SK-N-SH (cell line): ENCODE results near the gene EHBP1L1. TPM values are rescaled to one million over a fixed set of nuclear protein-coding genes. Genes with fewer than 3 reads are reported as not detected.

Source experiments
- CTCF ChIA-PET: fragments of 300-600, 350-600 bp; formaldehyde crosslinking; extraction: SDS; loops from one replicate; lab custom pipeline; 2021; lab: Yijun Ruan, JAX
- POLR2A ChIA-PET: fragments of 350-600 bp; sonication (Branson Sonifier 250); formaldehyde crosslinking; extraction: SDS; loops from one replicate; lab custom pipeline; 2020; ENCODE audit warnings: antibody characterized with exemption, inconsistent platforms; lab: Yijun Ruan, JAX
- DNase-seq: peaks from one replicate; pipeline ENCODE4 v3.0.0; 2012
- H2AFZ ChIP-seq: fragments of 200-600 bp; sonication (generic); 2 replicates; pipeline ENCODE4 v1.8.1; 2016; ENCODE audit warnings: antibody characterized with exemption, mild to moderate bottlenecking, low read depth
- H3F3A ChIP-seq: fragments of 200-600 bp; sonication (generic); replicated peaks from 2 replicates; pipeline ENCODE3; 2016; ENCODE audit warnings: antibody characterized with exemption, mild to moderate bottlenecking; ENCODE audit not compliant: insufficient read depth
- H3K27ac ChIP-seq, 2 experiments: fragments of 200-500 bp in 1 of 2; fragments of 200-600 bp in 1 of 2; sonication (Bioruptor generic) in 1 of 2; sonication (generic), shearing (Covaris generic) in 1 of 2; 2 replicates each; pipeline versions ENCODE4 v1.5.1 to v1.6.1; 2014 to 2016; ENCODE audit warnings: low read depth in 2 of 2, inconsistent platforms in 1 of 2, low read length in 1 of 2, mild to moderate bottlenecking in 1 of 2, mixed read lengths in 1 of 2
- H3K27me3 ChIP-seq: fragments of 200-600 bp; sonication (generic), shearing (Covaris generic); 2 replicates; pipeline ENCODE4 v1.6.1; 2016; ENCODE audit warnings: mixed run types; ENCODE audit not compliant: insufficient read depth
- H3K36me3 ChIP-seq, 2 experiments: fragments of 200-500 bp in 1 of 2; fragments of 200-600 bp in 1 of 2; sonication (Bioruptor generic) in 1 of 2; sonication (generic) in 1 of 2; replicated peaks in 1 of 2; 2 replicates each; pipeline versions ENCODE3 to v1.5.1; 2014 to 2016; ENCODE audit warnings: low read length in 1 of 2, mild to moderate bottlenecking in 1 of 2; ENCODE audit not compliant: insufficient read depth in 2 of 2, control insufficient read depth in 1 of 2
- H3K4me1 ChIP-seq, 2 experiments: fragments of 200-500 bp in 1 of 2; fragments of 200-600 bp in 1 of 2; sonication (Bioruptor generic) in 1 of 2; sonication (generic), shearing (Covaris generic) in 1 of 2; 2 replicates each; pipeline versions ENCODE4 v1.5.1 to v1.6.1; 2014 to 2016; ENCODE audit warnings: low read depth in 1 of 2, low read length in 1 of 2, mixed run types in 1 of 2; ENCODE audit not compliant: insufficient read depth in 2 of 2, control insufficient read depth in 1 of 2
- H3K4me2 ChIP-seq: fragments of 200-600 bp; sonication (generic), shearing (Covaris generic); 2 replicates; pipeline ENCODE4 v1.6.1; 2017; ENCODE audit warnings: mixed run types
- H3K4me3 ChIP-seq, 2 experiments: fragments of 200-500 bp in 1 of 2; fragments of 200-600 bp in 1 of 2; sonication (Bioruptor generic) in 1 of 2; sonication (generic), shearing (Covaris generic) in 1 of 2; 2 replicates each; pipeline versions ENCODE4 v1.5.1 to v1.8.1; 2014 to 2016; ENCODE audit warnings: low read depth in 2 of 2, inconsistent platforms in 1 of 2, low read length in 1 of 2, mild to moderate bottlenecking in 1 of 2, mixed read lengths in 1 of 2, moderate library complexity in 1 of 2
- H3K79me2 ChIP-seq: fragments of 200-600 bp; sonication (generic); 2 replicates; pipeline ENCODE4 v1.8.1; 2017; ENCODE audit warnings: mild to moderate bottlenecking; ENCODE audit not compliant: insufficient read depth
- H3K9ac ChIP-seq: fragments of 200-600 bp; sonication (generic); 2 replicates; pipeline ENCODE4 v1.6.1; 2017; ENCODE audit warnings: mixed run types
- H3K9me2 ChIP-seq: fragments of 200-600 bp; sonication (generic); 2 replicates; pipeline ENCODE4 v1.6.1; 2017; ENCODE audit warnings: mixed run types
- H3K9me3 ChIP-seq: fragments of 200-600 bp; sonication (generic); 2 replicates; pipeline ENCODE4 v1.6.1; 2017; ENCODE audit warnings: mixed run types, mild to moderate bottlenecking, moderate library complexity
- H4K20me1 ChIP-seq: fragments of 200-600 bp; sonication (generic); 2 replicates; pipeline ENCODE4 v1.6.1; 2017; ENCODE audit warnings: mild to moderate bottlenecking, mixed run types; ENCODE audit not compliant: insufficient read depth
- CHD2 ChIP-seq: fragments of 150-350 bp; IDR thresholded peaks from 2 replicates; pipeline ENCODE4 v1.6.1; 2018; ENCODE audit warnings: low read length; ENCODE audit not compliant: partially characterized antibody
- ELF1 ChIP-seq: IDR thresholded peaks from 2 replicates; pipeline ENCODE4 v1.4.0; 2012
- EZH2phosphoT487 ChIP-seq: fragments of 200-600 bp; sonication (generic); IDR thresholded peaks from 2 replicates; pipeline ENCODE4 v1.6.1; 2017; ENCODE audit warnings: low read depth, mixed run types, mild to moderate bottlenecking, antibody characterized with exemption, moderate library complexity, borderline replicate concordance
- FOXJ3 ChIP-seq: sonication (generic); formaldehyde crosslinking; IDR thresholded peaks from 2 replicates; pipeline ENCODE4 v1.5.1; 2020; ENCODE audit warnings: mild to moderate bottlenecking, missing genetic modification reagents
- GATA2 ChIP-seq: sonication (generic); formaldehyde crosslinking; IDR thresholded peaks from 2 replicates; pipeline ENCODE4 v1.5.0; 2020; ENCODE audit warnings: mild to moderate bottlenecking, missing genetic modification reagents
- IRF3 ChIP-seq: fragments of 150-350 bp; IDR thresholded peaks from 2 replicates; pipeline ENCODE4 v1.6.1; 2016; ENCODE audit warnings: mild to moderate bottlenecking, low read depth, low read length
- MAX ChIP-seq: IDR thresholded peaks from 2 replicates; pipeline ENCODE4 v1.4.0; 2012; ENCODE audit warnings: low read depth
- MEF2A ChIP-seq: IDR thresholded peaks from 2 replicates; pipeline ENCODE4 v1.4.0; 2012; ENCODE audit warnings: low read depth, borderline replicate concordance
- MXI1 ChIP-seq: IDR thresholded peaks from 2 replicates; pipeline ENCODE4 v1.6.1; 2012; ENCODE audit warnings: mild to moderate bottlenecking, low read depth, low read length, improper control_type of control experiment
- PBX3 ChIP-seq: IDR thresholded peaks from 2 replicates; pipeline ENCODE4; 2012
- RAD21 ChIP-seq: IDR thresholded peaks from 2 replicates; pipeline ENCODE4 v1.6.1; 2012; ENCODE audit warnings: mild to moderate bottlenecking, low read length
- RCOR1 ChIP-seq: fragments of 150-350 bp; IDR thresholded peaks from 2 replicates; pipeline ENCODE4 v1.6.1; 2017; ENCODE audit warnings: antibody characterized with exemption, low read length
- REST ChIP-seq: IDR thresholded peaks from 2 replicates; pipeline ENCODE4 v1.6.1; 2012; ENCODE audit warnings: mild to moderate bottlenecking, low read depth, low read length, moderate library complexity
- RFX5 ChIP-seq: IDR thresholded peaks from 2 replicates; pipeline ENCODE4 v1.6.1; 2012; ENCODE audit warnings: mild to moderate bottlenecking, improper control_type of control experiment, low read length
- RXRA ChIP-seq: IDR thresholded peaks from 2 replicates; pipeline ENCODE4 v1.4.0; 2012; ENCODE audit warnings: low read depth, mild to moderate bottlenecking, borderline replicate concordance
- SMC3 ChIP-seq: IDR thresholded peaks from 2 replicates; pipeline ENCODE4 v1.6.1; 2012; ENCODE audit warnings: low read depth, low read length, improper control_type of control experiment
- TAF1 ChIP-seq: IDR thresholded peaks from 2 replicates; pipeline ENCODE4 v1.6.1; 2012; ENCODE audit warnings: low read depth, mild to moderate bottlenecking, low read length, moderate library complexity, borderline replicate concordance
- TCF12 ChIP-seq: IDR thresholded peaks from 2 replicates; pipeline ENCODE4 v1.4.0; 2012
- USF1 ChIP-seq: IDR thresholded peaks from 2 replicates; pipeline ENCODE4 v1.4.0; 2012; ENCODE audit warnings: low read depth, borderline replicate concordance
- WGBS: methylation state at CpG from one replicate; pipeline ENCODE4 v1.1.6; 2017; ENCODE audit warnings: low lambda C conversion rate; 5-methylcytosine and 5-hydroxymethylcytosine counted together
- polyA plus RNA-seq, 3 experiments: library from polyadenylated mRNA; depleted of rRNA; stranded (reverse); fragments of >200 nt; gene quantifications; 2 replicates each; pipeline ENCODE4 v1.2.3, GENCODE V29; 2012
- TF ChIP-seq, protein P1 (sequence below): fragments of 200-600 bp; sonication (generic); IDR thresholded peaks from 2 replicates; pipeline ENCODE4 v1.6.1; 2017; ENCODE audit warnings: antibody characterized with exemption, mild to moderate bottlenecking, moderate library complexity

The EHBP1L1 gene
- polyA plus RNA-seq, 1 of the 3 experiments (the other 2 are of a cell fraction) = 48.7 TPM

- TF ChIP-seq PBX3 (no peak), SMC3 (no peak), USF1 (no peak), TCF12 (no peak), RXRA (no peak), RFX5 (no peak), MEF2A (no peak)
These were observed 44.8 kb downstream of the EHBP1L1 start (continued) for GRCh38 chr11:65620666-65621065.

DNA sequence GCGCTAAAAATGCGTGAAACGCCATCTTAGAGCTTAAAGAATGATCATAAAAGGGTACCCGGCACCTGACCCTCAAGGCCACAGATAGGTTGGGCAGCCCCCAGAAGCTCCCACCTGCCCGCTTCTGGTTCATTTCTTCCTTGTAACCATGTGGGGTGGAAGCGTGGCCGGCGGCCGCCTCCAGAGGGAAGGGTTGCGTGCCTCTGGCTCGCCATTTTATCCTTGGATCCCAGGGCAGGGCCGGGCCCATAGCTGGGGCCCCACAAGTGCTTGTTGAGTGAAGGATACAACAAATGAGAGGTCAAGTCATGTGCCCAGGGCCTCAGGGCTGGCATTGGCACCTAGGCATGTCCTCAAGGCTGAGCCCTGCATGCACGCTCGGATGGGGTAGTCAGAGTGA, 45.6 kb downstream of the EHBP1L1 start:
- ChIA-PET CTCF (interaction anchor here (0.6 to 1.0 kb wide), 2 partner anchors 17 to 80 kb away, joined by 3 read pairs; partner anchors contain the start of gene SIPA1), POLR2A (no interaction called here)
- H3K9ac ChIP-seq = no peak overlapping the region
- H2AFZ ChIP-seq = no peak overlapping the region
- peaks cover 16 to 85% of the 10 kb centered on the region in 2 experiments for H3K36me3 ChIP-seq
- 99% methylated on average over 14 of the region's 14 CpGs for WGBS
- H3K27me3 ChIP-seq = no peaks in the 10 kb centered on the region
- H3K4me1 ChIP-seq = peaks cover 0 to 11% of the 10 kb centered on the region in 2 experiments; a peak in 1 of 4 replicates
- no peaks in the 10 kb centered on the region for H3K9me3 ChIP-seq
- H3K27ac ChIP-seq = no peak overlapping the region
- no peak overlapping the region for H3K4me3 ChIP-seq
- H3K9me2 ChIP-seq = no peaks in the 10 kb centered on the region
- H4K20me1 ChIP-seq = peaks cover 21% of the 10 kb centered on the region
- no peak overlapping the region for H3K4me2 ChIP-seq
- no peak for DNase-seq
- H3K79me2 ChIP-seq = peaks cover 50% of the 10 kb centered on the region
- peaks cover 4% of the 10 kb centered on the region for H3F3A ChIP-seq
- TF ChIP-seq RAD21 = no peak
- TF ChIP-seq GATA2 (CRISPR knock-in tag) = no peak
- TF ChIP-seq MAX = no peak
- TF ChIP-seq REST = no peak
- TF ChIP-seq RCOR1 = no peak
- TF ChIP-seq, protein P1, sequence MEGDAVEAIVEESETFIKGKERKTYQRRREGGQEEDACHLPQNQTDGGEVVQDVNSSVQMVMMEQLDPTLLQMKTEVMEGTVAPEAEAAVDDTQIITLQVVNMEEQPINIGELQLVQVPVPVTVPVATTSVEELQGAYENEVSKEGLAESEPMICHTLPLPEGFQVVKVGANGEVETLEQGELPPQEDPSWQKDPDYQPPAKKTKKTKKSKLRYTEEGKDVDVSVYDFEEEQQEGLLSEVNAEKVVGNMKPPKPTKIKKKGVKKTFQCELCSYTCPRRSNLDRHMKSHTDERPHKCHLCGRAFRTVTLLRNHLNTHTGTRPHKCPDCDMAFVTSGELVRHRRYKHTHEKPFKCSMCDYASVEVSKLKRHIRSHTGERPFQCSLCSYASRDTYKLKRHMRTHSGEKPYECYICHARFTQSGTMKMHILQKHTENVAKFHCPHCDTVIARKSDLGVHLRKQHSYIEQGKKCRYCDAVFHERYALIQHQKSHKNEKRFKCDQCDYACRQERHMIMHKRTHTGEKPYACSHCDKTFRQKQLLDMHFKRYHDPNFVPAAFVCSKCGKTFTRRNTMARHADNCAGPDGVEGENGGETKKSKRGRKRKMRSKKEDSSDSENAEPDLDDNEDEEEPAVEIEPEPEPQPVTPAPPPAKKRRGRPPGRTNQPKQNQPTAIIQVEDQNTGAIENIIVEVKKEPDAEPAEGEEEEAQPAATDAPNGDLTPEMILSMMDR = no peak
- no peak for TF ChIP-seq USF1
- no peak for TF ChIP-seq CHD2
- TF ChIP-seq SMC3 = no peak
- TF ChIP-seq TCF12 = no peak
- TF ChIP-seq IRF3 = no peak
- no peak for TF ChIP-seq MXI1
- no peak for TF ChIP-seq RFX5
- no peak for TF ChIP-seq ELF1
- TF ChIP-seq TAF1 = no peak
- TF ChIP-seq FOXJ3 (CRISPR knock-in tag) = no peak
- no peak for TF ChIP-seq EZH2phosphoT487
